ENCODE measurements around the gene NADSYN1. TPM values are rescaled to one million over a fixed set of nuclear protein-coding genes. Genes with fewer than 3 reads are reported as not detected.
"Not testable (repeated sequence)": the region's sequence is repeated elsewhere in the genome, so short reads cannot be mapped to it uniquely, and the experiment has no call there.

NADSYN1 gene
- total RNA-seq, 6 experiments from 2014 or later, result 39.3 to 48.0 (median 46.7) TPM

DNA sequence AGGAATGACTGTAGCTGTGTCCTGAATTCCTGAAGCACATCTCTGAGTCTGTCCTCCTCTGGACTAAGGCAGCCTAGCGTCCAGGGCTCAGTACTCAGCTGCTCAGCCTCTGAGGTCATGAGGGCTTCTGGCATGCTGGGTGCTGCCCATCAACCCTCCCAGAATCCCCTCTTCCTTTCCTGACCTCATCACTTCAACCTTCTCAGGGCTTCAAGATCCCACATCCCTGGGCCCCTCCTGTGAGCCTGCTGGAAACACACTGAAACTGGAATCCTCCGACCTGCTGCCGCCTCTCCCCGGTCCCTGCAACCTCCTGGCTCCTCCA is 85.6 kb downstream of the NADSYN1 start:
- no peak for DNase-seq
- no peaks in the 10 kb centered on the region for H3K4me1 Mint-ChIP-seq (ENCODE audit: low read depth)
- H3K27ac Mint-ChIP-seq, result no peak overlapping the region
- TF ChIP-seq, protein P1, sequence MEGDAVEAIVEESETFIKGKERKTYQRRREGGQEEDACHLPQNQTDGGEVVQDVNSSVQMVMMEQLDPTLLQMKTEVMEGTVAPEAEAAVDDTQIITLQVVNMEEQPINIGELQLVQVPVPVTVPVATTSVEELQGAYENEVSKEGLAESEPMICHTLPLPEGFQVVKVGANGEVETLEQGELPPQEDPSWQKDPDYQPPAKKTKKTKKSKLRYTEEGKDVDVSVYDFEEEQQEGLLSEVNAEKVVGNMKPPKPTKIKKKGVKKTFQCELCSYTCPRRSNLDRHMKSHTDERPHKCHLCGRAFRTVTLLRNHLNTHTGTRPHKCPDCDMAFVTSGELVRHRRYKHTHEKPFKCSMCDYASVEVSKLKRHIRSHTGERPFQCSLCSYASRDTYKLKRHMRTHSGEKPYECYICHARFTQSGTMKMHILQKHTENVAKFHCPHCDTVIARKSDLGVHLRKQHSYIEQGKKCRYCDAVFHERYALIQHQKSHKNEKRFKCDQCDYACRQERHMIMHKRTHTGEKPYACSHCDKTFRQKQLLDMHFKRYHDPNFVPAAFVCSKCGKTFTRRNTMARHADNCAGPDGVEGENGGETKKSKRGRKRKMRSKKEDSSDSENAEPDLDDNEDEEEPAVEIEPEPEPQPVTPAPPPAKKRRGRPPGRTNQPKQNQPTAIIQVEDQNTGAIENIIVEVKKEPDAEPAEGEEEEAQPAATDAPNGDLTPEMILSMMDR (IDR thresholded peaks at IDR 0.05), result no peak
- H3K4me3 Mint-ChIP-seq, result no peak overlapping the region
- H3K36me3 Mint-ChIP-seq (ENCODE audit: low read depth), result no peaks in the 10 kb centered on the region
- H3K27me3 Mint-ChIP-seq (ENCODE audit: insufficient read depth), result peaks cover 30% of the 10 kb centered on the region
- no peaks in the 10 kb centered on the region for H3K9me3 Mint-ChIP-seq

DNA sequence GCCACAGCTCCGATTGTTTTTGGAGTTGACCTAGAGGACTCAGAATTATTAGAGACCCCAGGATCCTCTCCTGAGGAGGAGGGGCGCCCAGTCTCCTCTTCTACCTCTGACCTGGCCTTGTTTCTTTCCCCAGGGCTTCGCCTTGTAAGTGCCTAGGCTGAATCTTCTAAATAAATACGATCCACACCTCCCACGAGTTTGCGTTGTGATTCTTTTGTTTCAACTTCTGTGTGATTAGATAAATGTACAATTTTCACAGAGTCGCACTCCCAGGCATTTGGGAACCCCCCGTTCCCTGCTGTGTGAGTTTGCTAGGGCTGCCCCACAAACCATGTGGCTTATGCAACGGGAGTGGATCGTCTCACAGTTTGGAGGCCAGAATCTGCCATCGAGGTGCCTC is 86.0 kb downstream of the NADSYN1 start:
- Mint-ChIP-seq H3K27ac (no peak overlapping the region), H3K36me3 (ENCODE audit: low read depth) (no peaks in the 10 kb centered on the region), H3K9me3 (no peaks in the 10 kb centered on the region)

DNA sequence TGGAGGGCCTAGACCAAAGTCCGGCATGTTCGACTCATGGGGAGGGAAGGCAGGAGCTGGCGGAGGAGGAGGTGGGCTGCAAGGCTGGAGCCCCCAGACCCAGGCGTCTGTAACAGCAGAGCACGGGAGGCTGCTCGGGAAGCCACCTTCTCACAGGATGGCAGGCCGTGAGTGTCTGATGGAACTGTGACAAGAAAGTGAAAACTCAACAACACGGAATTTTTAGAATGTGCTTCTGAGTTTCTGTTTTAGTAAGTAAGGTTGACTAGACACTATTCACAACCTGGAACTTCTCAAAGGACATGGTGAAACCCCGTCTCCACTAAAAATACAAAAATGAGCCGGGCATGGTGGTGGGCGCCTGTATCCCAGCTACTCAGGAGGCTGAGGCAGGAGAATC is 87.0 kb downstream of the NADSYN1 start:
- not testable (repeated sequence) for H3K4me3 Mint-ChIP-seq; H3K27ac Mint-ChIP-seq; H3K36me3 Mint-ChIP-seq (ENCODE audit: low read depth); H3K4me1 Mint-ChIP-seq (ENCODE audit: low read depth); H3K9me3 Mint-ChIP-seq; DNase-seq
- peaks cover 31% of the 10 kb centered on the region for H3K27me3 Mint-ChIP-seq (ENCODE audit: insufficient read depth)

More for the DNA sequence above, 86.0 kb downstream of the NADSYN1 start:
- TF ChIP-seq, protein P1 (IDR thresholded peaks at IDR 0.05), result no peak
- no peak for DNase-seq
- Mint-ChIP-seq H3K4me1 (ENCODE audit: low read depth) (no peaks in the 10 kb centered on the region), H3K4me3 (no peak overlapping the region), H3K27me3 (ENCODE audit: insufficient read depth) (peaks cover 31% of the 10 kb centered on the region)

DNA sequence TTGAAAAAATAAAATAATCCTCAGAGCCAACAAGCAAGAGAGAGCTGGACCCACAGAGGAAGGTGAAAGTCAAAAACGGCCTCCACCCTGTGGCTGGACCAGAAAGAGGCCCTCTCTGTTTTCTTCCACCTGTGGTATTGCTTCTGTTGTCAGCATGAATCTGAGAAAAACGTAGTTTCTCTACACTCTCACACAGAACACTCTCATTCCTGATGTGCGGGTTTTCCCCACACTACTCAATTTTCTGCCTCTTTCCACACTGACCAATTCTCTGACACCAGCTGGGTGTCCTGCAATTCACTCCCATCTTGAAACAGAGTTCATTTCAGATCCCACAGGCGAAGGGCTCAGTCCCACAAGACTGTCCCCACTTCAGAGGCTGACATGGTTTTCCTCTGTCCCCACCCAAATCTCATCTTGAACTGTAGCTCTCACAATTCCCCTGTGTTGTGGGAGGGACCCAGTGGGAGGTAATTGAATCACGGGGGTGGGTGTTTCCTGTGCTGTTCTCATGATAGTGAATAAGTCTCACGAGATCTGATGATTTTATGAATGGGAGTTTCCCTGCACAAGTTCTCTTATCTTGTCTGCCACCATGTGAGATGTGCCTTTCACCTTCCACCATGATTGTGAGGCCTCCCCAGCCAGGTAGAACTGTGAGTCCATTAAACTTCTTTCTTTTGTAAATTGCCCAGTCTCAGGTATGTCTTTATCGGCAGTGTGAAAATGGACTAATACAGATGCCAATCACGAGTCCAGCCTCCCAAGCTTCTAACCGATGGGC is 87.7 kb downstream of the NADSYN1 start:
- H3K9me3 Mint-ChIP-seq; H3K27ac Mint-ChIP-seq; H3K36me3 Mint-ChIP-seq (ENCODE audit: low read depth); H3K4me3 Mint-ChIP-seq; H3K4me1 Mint-ChIP-seq (ENCODE audit: low read depth); DNase-seq: not testable (repeated sequence)
- H3K27me3 Mint-ChIP-seq (ENCODE audit: insufficient read depth), result peaks cover 32% of the 10 kb centered on the region

DNA sequence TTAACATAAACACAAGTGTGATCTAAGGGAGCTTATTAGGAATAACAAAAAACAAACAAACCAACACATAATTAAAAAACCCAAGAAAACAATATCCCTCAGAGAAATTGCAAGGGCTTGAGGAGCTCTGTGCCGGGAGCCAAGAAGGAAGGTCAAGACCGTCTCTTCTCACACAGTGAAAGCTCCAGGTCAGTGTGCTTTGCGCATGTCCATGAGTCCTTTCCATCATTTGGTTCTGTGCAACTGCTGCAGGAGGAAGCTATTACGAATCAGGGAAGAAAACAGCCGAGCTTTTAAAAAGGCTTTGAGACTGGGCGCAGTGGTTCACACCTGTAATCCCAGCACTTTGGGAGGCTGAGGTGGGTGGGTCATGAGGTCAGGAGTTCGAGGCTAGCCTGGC is 89.4 kb downstream of the NADSYN1 start:
- Mint-ChIP-seq H3K9me3 (no peaks in the 10 kb centered on the region; the same call in 1 of the 2 replicates), H3K4me1 (ENCODE audit: low read depth) (no peaks in the 10 kb centered on the region), H3K27ac (no peak overlapping the region), H3K27me3 (ENCODE audit: insufficient read depth) (peaks cover 27% of the 10 kb centered on the region), H3K4me3 (no peak overlapping the region), H3K36me3 (ENCODE audit: low read depth) (no peaks in the 10 kb centered on the region)
- TF ChIP-seq, protein P1 (IDR thresholded peaks at IDR 0.05), result no peak
- no peak for DNase-seq

DNA sequence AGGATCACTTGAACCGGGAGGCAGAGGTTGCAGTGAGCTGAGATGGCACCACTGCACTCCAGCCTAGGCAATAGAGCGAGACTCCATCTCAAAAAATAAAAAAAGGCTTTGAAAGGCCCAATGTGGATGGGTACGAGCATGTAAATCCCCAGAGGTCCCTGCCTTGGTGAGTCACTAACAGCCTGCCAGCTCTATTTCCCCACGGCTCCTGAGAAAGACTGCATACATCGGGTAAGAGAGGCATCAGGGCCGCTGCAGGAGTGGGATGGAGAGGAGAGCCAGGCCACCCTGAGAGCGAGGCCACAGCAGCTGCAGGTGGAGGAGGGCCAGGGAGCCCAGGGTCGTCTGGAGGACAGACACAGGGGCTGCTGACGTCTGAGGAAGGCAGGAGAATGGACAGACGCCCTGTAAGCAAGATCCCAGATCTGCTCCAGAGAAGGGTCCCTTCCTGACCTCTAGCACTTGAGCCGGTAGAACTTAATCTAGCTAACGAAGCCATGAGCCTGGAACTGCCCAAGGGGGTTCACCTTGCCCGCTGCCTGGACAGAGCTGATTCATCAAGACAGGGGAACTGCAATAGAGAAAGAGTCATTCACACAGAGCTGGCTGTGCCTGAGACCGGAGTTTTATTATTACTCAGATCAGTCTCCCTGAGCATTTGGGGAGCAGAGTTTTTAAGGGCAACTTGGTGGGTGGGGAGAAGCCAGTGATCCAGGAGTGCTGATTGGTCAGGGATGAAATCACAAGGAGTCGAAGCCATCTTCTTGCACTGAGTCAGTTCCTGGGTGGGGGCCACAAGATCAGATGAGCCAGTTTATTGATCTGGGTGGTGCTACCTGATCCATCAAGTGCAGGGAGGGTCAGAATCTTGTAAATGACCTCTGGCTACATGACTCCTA is 90.1 kb downstream of the NADSYN1 start:
- H3K27me3 Mint-ChIP-seq (ENCODE audit: insufficient read depth), result peaks cover 28% of the 10 kb centered on the region
- TF ChIP-seq, protein P1 (IDR thresholded peaks at IDR 0.05), result no peak
- no peak overlapping the region for H3K4me3 Mint-ChIP-seq
- H3K27ac Mint-ChIP-seq, result no peak overlapping the region
- no peaks in the 10 kb centered on the region for H3K36me3 Mint-ChIP-seq (ENCODE audit: low read depth)
- DNase-seq, result no peak
- no peaks in the 10 kb centered on the region; the same call in 1 of the 2 replicates for H3K9me3 Mint-ChIP-seq
- no peaks in the 10 kb centered on the region for H3K4me1 Mint-ChIP-seq (ENCODE audit: low read depth)
